MM.1S (cell line): ENCODE measurements around the gene ZNF768.

Experiments used
- DNase-seq: peaks from one replicate; pipeline ENCODE4 v3.0.0-alpha.2; 2015
- H2AFZ ChIP-seq: fragments of 300-600 bp; sonication (generic); 2 replicates; pipeline ENCODE4 v1.6.0; 2016; ENCODE audit warnings: antibody characterized with exemption, low read length
- H3F3A ChIP-seq: fragments of 300-600 bp; sonication (generic); 2 replicates; pipeline ENCODE4 v1.6.1; 2016; ENCODE audit warnings: mild to moderate bottlenecking, antibody characterized with exemption, low read length, moderate library complexity, mixed read lengths; ENCODE audit not compliant: insufficient read depth
- H3K27ac ChIP-seq: fragments of 300-600 bp; sonication (generic); 2 replicates; pipeline ENCODE4 v1.5.1; 2016; ENCODE audit warnings: mild to moderate bottlenecking, low read length
- H3K27me3 ChIP-seq: fragments of 300-600 bp; sonication (generic); replicated peaks from 2 replicates; pipeline ENCODE4 v1.6.0; 2016; ENCODE audit warnings: low read length; ENCODE audit not compliant: insufficient read depth
- H3K36me3 ChIP-seq: fragments of 300-600 bp; sonication (generic); replicated peaks from 2 replicates; pipeline ENCODE4 v1.6.1; 2016; ENCODE audit warnings: mild to moderate bottlenecking, low read length, mixed read lengths; ENCODE audit not compliant: insufficient read depth
- H3K4me1 ChIP-seq: fragments of 300-600 bp; sonication (generic); 2 replicates; pipeline ENCODE4 v1.6.1; 2016; ENCODE audit warnings: low read length, mixed read lengths
- H3K4me2 ChIP-seq: fragments of 300-600 bp; sonication (generic); 2 replicates; pipeline ENCODE4 v1.6.0; 2016; ENCODE audit warnings: low read depth, low read length
- H3K4me3 ChIP-seq: fragments of 300-600 bp; sonication (generic); 2 replicates; pipeline ENCODE4 v1.5.1; 2016; ENCODE audit warnings: low read length, mixed read lengths
- H3K79me2 ChIP-seq: fragments of 300-600 bp; sonication (generic); 2 replicates; pipeline ENCODE4 v1.6.1; 2016; ENCODE audit warnings: mixed run types, low read length, mixed read lengths
- H3K9ac ChIP-seq: fragments of 300-600 bp; sonication (generic); 2 replicates; pipeline ENCODE4 v1.6.1; 2016; ENCODE audit warnings: low read length, mixed read lengths
- H3K9me2 ChIP-seq: fragments of 300-600 bp; sonication (generic); replicated peaks from 2 replicates; pipeline ENCODE4 v1.6.1; 2016; ENCODE audit warnings: mild to moderate bottlenecking, low read length, mixed read lengths; ENCODE audit not compliant: insufficient read depth
- H3K9me3 ChIP-seq: fragments of 300-600 bp; sonication (generic); replicated peaks from 2 replicates; pipeline ENCODE4 v1.6.1; 2016; ENCODE audit warnings: mild to moderate bottlenecking, low read length, mixed read lengths; ENCODE audit not compliant: insufficient read depth
- H4K20me1 ChIP-seq: fragments of 300-600 bp; sonication (generic); 2 replicates; pipeline ENCODE4 v1.6.1; 2016; ENCODE audit warnings: mild to moderate bottlenecking, low read length, moderate library complexity, mixed read lengths; ENCODE audit not compliant: insufficient read depth
- EZH2 ChIP-seq: fragments of 300-600 bp; sonication (generic); optimal IDR thresholded peaks from 2 replicates; pipeline ENCODE3; 2017; ENCODE audit warnings: low read depth, mild to moderate bottlenecking, antibody characterized with exemption, low read length, mixed read lengths
- EZH2phosphoT487 ChIP-seq: fragments of 300-600 bp; sonication (generic); IDR thresholded peaks from 2 replicates; pipeline ENCODE4 v1.6.1; 2018; ENCODE audit warnings: antibody characterized with exemption, low read length
- TF ChIP-seq, protein P1 (sequence below): fragments of 300-600 bp; sonication (generic); IDR thresholded peaks from 2 replicates; pipeline ENCODE4 v1.5.1; 2016; ENCODE audit warnings: antibody characterized with exemption, low read length, mixed read lengths

ZNF768 gene

DNA sequence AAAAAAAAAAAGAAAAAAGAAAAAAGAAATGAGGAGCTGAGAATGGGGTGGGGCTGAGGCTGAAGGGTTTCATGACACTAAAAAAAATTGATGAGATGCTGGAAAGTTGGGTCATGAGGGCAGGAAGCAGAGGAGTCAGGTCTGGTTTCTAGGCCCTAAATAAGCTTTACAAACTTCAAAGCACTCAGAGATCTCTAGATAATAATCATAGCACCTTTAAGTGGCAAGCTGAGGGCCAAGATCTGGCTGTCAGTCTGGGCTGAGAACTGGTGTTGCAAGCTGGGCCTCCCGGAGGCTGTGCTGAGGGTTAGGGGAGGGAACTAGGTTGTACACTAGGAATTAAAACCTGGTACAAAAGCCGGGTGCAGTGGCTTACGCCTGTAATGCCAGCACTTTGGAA lies 25.4 kb upstream of the ZNF768 start:
- no peak overlapping the region for H3K9ac ChIP-seq
- no peak overlapping the region for H2AFZ ChIP-seq
- H3K9me3 ChIP-seq, result no peaks in the 10 kb centered on the region
- H3F3A ChIP-seq, result no peaks in the 10 kb centered on the region
- DNase-seq, result no peak
- no peaks in the 10 kb centered on the region for H3K4me1 ChIP-seq
- H4K20me1 ChIP-seq, result no peaks in the 10 kb centered on the region
- no peak overlapping the region for H3K4me3 ChIP-seq
- H3K79me2 ChIP-seq, result peaks cover 21% of the 10 kb centered on the region
- no peaks in the 10 kb centered on the region for H3K36me3 ChIP-seq
- TF ChIP-seq EZH2, result no peak
- TF ChIP-seq, protein P1, sequence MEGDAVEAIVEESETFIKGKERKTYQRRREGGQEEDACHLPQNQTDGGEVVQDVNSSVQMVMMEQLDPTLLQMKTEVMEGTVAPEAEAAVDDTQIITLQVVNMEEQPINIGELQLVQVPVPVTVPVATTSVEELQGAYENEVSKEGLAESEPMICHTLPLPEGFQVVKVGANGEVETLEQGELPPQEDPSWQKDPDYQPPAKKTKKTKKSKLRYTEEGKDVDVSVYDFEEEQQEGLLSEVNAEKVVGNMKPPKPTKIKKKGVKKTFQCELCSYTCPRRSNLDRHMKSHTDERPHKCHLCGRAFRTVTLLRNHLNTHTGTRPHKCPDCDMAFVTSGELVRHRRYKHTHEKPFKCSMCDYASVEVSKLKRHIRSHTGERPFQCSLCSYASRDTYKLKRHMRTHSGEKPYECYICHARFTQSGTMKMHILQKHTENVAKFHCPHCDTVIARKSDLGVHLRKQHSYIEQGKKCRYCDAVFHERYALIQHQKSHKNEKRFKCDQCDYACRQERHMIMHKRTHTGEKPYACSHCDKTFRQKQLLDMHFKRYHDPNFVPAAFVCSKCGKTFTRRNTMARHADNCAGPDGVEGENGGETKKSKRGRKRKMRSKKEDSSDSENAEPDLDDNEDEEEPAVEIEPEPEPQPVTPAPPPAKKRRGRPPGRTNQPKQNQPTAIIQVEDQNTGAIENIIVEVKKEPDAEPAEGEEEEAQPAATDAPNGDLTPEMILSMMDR, result no peak
- TF ChIP-seq EZH2phosphoT487, result no peak
- H3K27me3 ChIP-seq, result no peaks in the 10 kb centered on the region
- H3K4me2 ChIP-seq, result no peak overlapping the region
- H3K27ac ChIP-seq, result no peak overlapping the region
- no peaks in the 10 kb centered on the region for H3K9me2 ChIP-seq

GRCh38 chr16:30548416-30549253 lies 22.3 kb upstream of the ZNF768 start:
- no peaks in the 10 kb centered on the region for H3K27me3 ChIP-seq
- H3F3A ChIP-seq, result no peaks in the 10 kb centered on the region
- H4K20me1 ChIP-seq, result no peaks in the 10 kb centered on the region
- H2AFZ ChIP-seq, result no peak overlapping the region
- no peak for DNase-seq
- H3K4me3 ChIP-seq, result no peak overlapping the region
- no peak for TF ChIP-seq EZH2
- no peak for TF ChIP-seq EZH2phosphoT487
- TF ChIP-seq, protein P1, result no peak
- H3K9me3 ChIP-seq, result no peaks in the 10 kb centered on the region
- no peaks in the 10 kb centered on the region for H3K4me1 ChIP-seq
- H3K4me2 ChIP-seq, result no peak overlapping the region
- no peaks in the 10 kb centered on the region for H3K9me2 ChIP-seq
- H3K9ac ChIP-seq, result no peak overlapping the region
- no peak overlapping the region for H3K27ac ChIP-seq
- H3K79me2 ChIP-seq, result no peaks in the 10 kb centered on the region
- H3K36me3 ChIP-seq, result no peaks in the 10 kb centered on the region

- TF ChIP-seq, protein P1, result no peak
- no peak for TF ChIP-seq EZH2phosphoT487
- TF ChIP-seq EZH2, result no peak
Measured at GRCh38 chr16:30546115-30546514, 19.7 kb upstream of the ZNF768 start.

More at GRCh38 chr16:30546115-30546514, 19.7 kb upstream of the ZNF768 start:
- no peaks in the 10 kb centered on the region for H4K20me1 ChIP-seq
- H3K36me3 ChIP-seq, result no peaks in the 10 kb centered on the region
- H3K79me2 ChIP-seq, result no peaks in the 10 kb centered on the region
- no peak overlapping the region for H3K27ac ChIP-seq
- H3K9me2 ChIP-seq, result no peaks in the 10 kb centered on the region
- DNase-seq, result no peak
- H3K4me3 ChIP-seq, result no peak overlapping the region
- H3K27me3 ChIP-seq, result no peaks in the 10 kb centered on the region
- H3F3A ChIP-seq, result no peaks in the 10 kb centered on the region
- H3K9ac ChIP-seq, result no peak overlapping the region
- no peak overlapping the region for H2AFZ ChIP-seq
- H3K4me1 ChIP-seq, result no peaks in the 10 kb centered on the region
- H3K4me2 ChIP-seq, result no peak overlapping the region
- no peaks in the 10 kb centered on the region for H3K9me3 ChIP-seq
